ENCODE results near the gene QTRT2. TPM values are rescaled to one million over a fixed set of nuclear protein-coding genes. Genes with fewer than 3 reads are reported as not detected.

The QTRT2 gene
- total RNA-seq, 4 donors from 2014 or later: 16.4 to 19.7 (median 18.9) TPM

GRCh38 chr3:114115143-114115542, 58.6 kb downstream of the QTRT2 start:
- Histone ChIP-seq H3K9me3 (no peaks in the 10 kb centered on the region), H3K4me3 (no peak overlapping the region), H3K4me1 (no peaks in the 10 kb centered on the region), H3K27me3 (no peaks in the 10 kb centered on the region), H3K27ac (no peak overlapping the region), H3K36me3 (no peaks in the 10 kb centered on the region)
- TF ChIP-seq CTCF (IDR thresholded peaks at IDR 0.05): no peak
- no peak for TF ChIP-seq POLR2A (IDR thresholded peaks at IDR 0.05)
- TF ChIP-seq POLR2AphosphoS5 (IDR thresholded peaks at IDR 0.05): no peak
- no peak for TF ChIP-seq EP300 (IDR thresholded peaks at IDR 0.05)
- 66% methylated on average over 7 of the region's 7 CpGs for WGBS
- DNase-seq (ENCODE audit: low spot score in 2 of 2): no peak

DNA sequence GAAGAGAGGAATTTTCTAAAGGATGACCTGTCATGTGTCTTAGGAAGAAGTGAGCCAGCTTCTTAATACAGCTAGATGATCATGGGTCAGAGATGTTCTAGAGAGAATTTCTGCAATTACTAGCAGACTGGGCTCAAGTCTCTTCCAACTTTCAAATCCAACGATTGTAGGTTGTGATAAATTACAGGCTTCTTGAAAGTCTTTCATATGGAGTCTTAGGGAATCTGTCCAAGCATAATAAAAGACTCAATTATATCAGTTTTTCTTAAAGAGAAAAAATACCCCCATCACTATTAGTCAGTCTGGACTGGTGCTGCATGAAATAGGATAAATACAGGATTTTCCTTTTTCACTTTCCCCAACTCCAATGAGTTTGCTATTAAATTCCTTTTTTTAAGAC, 63.2 kb downstream of the QTRT2 start:
- WGBS: 27% methylated on average over 1 of the region's 1 CpG
- TF ChIP-seq EP300 (IDR thresholded peaks at IDR 0.05) (no peak), POLR2AphosphoS5 (IDR thresholded peaks at IDR 0.05) (no peak), POLR2A (IDR thresholded peaks at IDR 0.05) (no peak), CTCF (IDR thresholded peaks at IDR 0.05) (no peak)
- Histone ChIP-seq H3K4me1 (no peaks in the 10 kb centered on the region), H3K36me3 (no peaks in the 10 kb centered on the region), H3K27ac (no peak overlapping the region), H3K9me3 (no peaks in the 10 kb centered on the region), H3K4me3 (no peak overlapping the region), H3K27me3 (no peaks in the 10 kb centered on the region)
- DNase-seq (ENCODE audit: low spot score in 2 of 2): no peak

DNA sequence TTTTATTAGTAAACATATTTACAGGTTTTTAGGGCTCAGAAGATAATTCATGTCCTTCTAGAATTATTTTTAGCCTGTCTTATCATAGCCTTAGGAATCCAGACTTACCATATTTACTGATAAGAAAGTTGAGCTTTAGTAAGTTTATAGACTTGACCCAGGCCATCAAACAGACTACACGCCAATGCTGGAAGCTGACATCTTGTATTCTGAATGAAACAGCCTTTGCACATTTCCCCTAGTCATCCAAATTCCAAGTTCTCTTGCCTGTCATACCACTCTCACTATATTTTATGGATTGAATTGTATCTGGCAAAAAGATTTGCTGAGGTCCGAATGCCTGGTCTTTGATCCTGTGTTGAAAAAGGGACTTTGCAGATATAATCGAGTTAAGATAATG, 63.7 kb downstream of the QTRT2 start:
- Histone ChIP-seq H3K27me3 (no peaks in the 10 kb centered on the region), H3K36me3 (no peaks in the 10 kb centered on the region), H3K4me3 (no peak overlapping the region), H3K4me1 (no peaks in the 10 kb centered on the region), H3K9me3 (no peaks in the 10 kb centered on the region), H3K27ac (no peak overlapping the region)
- no peak for TF ChIP-seq POLR2A (IDR thresholded peaks at IDR 0.05)
- TF ChIP-seq CTCF (IDR thresholded peaks at IDR 0.05): no peak
- no peak for TF ChIP-seq EP300 (IDR thresholded peaks at IDR 0.05)
- TF ChIP-seq POLR2AphosphoS5 (IDR thresholded peaks at IDR 0.05): no peak
- WGBS: 88% methylated on average over 3 of the region's 3 CpGs
- no peak for DNase-seq (ENCODE audit: low spot score in 2 of 2)

DNA sequence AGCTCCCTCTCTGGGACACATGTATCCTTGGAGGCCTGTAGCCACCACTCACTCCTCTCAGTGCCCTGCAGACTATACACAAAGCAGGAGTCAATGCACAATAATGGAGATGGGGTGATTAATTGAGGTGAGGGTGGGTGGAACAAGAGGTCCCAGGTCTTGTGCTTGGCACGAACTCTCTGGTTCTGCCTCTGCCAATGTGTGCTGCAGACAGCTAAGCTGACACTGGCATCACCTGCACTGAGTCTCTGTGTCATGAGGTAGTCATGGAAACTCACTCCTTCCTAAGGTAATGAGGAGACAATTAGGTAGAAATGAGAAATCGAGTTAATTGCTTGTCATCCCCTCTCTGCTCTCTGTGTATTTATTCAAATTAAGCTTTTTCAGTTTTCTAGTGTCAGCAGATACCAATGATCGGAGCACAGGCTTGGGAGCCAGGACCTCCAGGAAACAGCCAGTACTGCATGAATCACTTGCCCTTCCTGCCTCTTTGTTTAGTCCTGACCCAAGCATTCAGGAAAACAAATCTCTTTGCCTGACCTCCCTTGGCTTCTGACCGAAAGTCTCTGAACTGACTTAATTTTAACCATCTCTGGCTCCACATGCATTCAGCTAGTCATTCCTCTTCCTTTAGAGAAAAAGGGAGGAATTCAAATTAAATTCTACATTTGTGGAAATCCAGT, 65.6 kb downstream of the QTRT2 start:
- WGBS: 59% methylated on average over 4 of the region's 4 CpGs
- TF ChIP-seq EP300 (IDR thresholded peaks at IDR 0.05): no peak
- no peak for TF ChIP-seq POLR2AphosphoS5 (IDR thresholded peaks at IDR 0.05)
- TF ChIP-seq POLR2A (IDR thresholded peaks at IDR 0.05): no peak
- DNase-seq (ENCODE audit: low spot score in 2 of 2): no peak
- no peak overlapping the region for H3K4me3 ChIP-seq
- H3K27ac ChIP-seq: no peak overlapping the region
- H3K27me3 ChIP-seq: no peaks in the 10 kb centered on the region
- H3K36me3 ChIP-seq: no peaks in the 10 kb centered on the region
- H3K4me1 ChIP-seq: no peaks in the 10 kb centered on the region
- no peaks in the 10 kb centered on the region for H3K9me3 ChIP-seq

GRCh38 chr3:114126461-114126860, 69.9 kb downstream of the QTRT2 start:
- no peaks in the 10 kb centered on the region for H3K9me3 ChIP-seq
- H3K27ac ChIP-seq: no peak overlapping the region
- TF ChIP-seq POLR2AphosphoS5 (IDR thresholded peaks at IDR 0.05) (no peak), POLR2A (IDR thresholded peaks at IDR 0.05) (no peak), EP300 (IDR thresholded peaks at IDR 0.05) (no peak), CTCF (IDR thresholded peaks at IDR 0.05) (no peak)
- H3K4me3 ChIP-seq: no peak overlapping the region
- H3K4me1 ChIP-seq: no peaks in the 10 kb centered on the region
- no peak for DNase-seq (ENCODE audit: low spot score in 2 of 2)
- H3K27me3 ChIP-seq: no peaks in the 10 kb centered on the region
- H3K36me3 ChIP-seq: no peaks in the 10 kb centered on the region
- WGBS: 69% methylated on average over 1 of the region's 1 CpG

DNA sequence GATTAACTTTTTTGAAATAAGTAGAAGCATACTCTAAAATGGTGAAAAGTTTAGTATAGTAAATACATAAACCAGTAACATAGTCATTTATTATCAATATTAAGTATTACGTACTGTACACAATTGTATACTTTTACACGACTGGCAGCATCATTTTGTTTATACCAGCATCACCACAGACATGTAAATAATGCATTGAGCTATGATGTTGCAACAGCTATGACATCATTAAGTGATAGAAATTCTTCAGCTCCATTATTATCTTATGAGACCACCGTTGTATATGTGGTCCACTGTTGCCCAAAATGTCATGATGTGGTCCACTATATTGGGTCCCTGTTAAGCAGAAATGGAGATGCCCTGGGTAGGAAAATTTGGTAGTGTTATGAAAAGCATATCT, 71.0 kb downstream of the QTRT2 start:
- no peaks in the 10 kb centered on the region for H3K4me1 ChIP-seq
- H3K27me3 ChIP-seq: no peaks in the 10 kb centered on the region
- DNase-seq (ENCODE audit: low spot score in 2 of 2): no peak
- WGBS: 85% methylated on average over 3 of the region's 3 CpGs
- H3K9me3 ChIP-seq: no peaks in the 10 kb centered on the region
- TF ChIP-seq EP300 (IDR thresholded peaks at IDR 0.05) (no peak), POLR2AphosphoS5 (IDR thresholded peaks at IDR 0.05) (no peak), CTCF (IDR thresholded peaks at IDR 0.05) (no peak), POLR2A (IDR thresholded peaks at IDR 0.05) (no peak)
- H3K4me3 ChIP-seq: no peak overlapping the region
- H3K27ac ChIP-seq: no peak overlapping the region
- no peaks in the 10 kb centered on the region for H3K36me3 ChIP-seq

Measured in suprapubic skin (tissue), 4 donors.